SH-SY5Y (cell line): ENCODE results near the gene PREP.

Source experiments
- GATA2 ChIP-seq: IDR thresholded peaks from 2 replicates; pipeline ENCODE4 v1.6.1; 2011; ENCODE audit warnings: mild to moderate bottlenecking, low read depth, low read length
- GATA3 ChIP-seq: IDR thresholded peaks from 2 replicates; pipeline ENCODE4 v1.6.1; 2011; ENCODE audit warnings: low read depth, mild to moderate bottlenecking, low read length, moderate library complexity

Gene PREP

GRCh38 chr6:105330364-105330763 is 72.5 kb downstream of the PREP start:
- no peak for TF ChIP-seq GATA3
- no peak for TF ChIP-seq GATA2

- TF ChIP-seq GATA2: no peak
- TF ChIP-seq GATA3: no peak
These were observed 75.8 kb downstream of the PREP start for GRCh38 chr6:105326833-105327770.

- no peak for TF ChIP-seq GATA3
- TF ChIP-seq GATA2: no peak
These were observed 76.7 kb downstream of the PREP start for GRCh38 chr6:105326216-105326615.

GRCh38 chr6:105324386-105324950 is 78.4 kb downstream of the PREP start:
- TF ChIP-seq GATA2 (no peak), GATA3 (no peak)

DNA sequence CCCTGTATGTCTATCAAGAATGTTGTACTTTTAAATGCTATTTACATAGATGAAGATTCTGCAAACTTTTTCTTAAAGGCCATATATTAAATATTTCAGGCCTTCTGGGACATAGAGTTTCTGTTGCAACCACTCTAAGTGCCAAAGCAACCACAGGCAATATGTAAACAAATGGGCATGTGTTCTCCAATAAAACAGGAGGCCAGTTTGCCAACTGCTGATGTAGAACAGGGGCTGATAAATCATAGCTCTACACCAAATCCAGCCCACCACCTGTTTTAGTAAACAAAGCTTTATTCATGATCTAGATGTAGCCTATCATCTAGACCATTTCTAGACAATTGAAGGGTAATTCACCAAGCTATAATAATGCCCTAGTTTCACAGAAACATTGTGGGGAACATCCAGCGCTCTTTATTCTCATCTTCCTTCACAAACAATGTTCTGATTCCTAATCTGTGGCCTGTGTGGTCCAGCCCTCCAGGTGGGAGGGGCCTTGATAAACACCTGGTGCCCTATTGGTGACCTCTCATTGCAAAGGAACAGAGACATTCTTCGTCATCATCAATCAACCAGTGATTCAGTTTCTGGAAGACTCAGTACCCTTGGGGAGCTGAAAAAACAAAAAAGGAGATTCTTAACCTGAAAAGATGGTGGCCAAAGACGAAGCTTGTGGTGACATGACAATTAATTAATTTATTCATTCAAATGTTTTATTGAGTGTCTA is 80.2 kb downstream of the PREP start:
- TF ChIP-seq GATA3 (no peak), GATA2 (no peak)

DNA sequence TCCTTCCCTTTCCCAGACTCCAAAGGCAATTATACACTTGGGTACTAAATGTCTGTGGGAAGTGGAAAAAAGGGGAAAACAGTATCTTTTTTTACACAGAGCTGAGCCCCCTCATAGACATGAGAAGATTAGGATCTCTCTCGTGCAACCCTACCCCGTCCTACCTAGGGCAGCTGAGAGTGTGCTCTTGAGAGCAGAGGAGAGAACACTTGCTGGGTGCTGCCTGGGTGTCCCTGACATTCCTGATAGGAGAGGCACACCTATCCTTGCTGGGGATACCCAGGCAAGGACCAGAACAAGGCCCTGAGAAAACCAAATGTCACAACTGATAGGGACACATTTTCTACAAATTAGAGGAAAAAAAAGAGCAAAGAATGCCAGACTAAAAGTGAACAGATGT is 81.2 kb downstream of the PREP start:
- TF ChIP-seq GATA3 (no peak), GATA2 (no peak; the same call in 1 of the 2 replicates)

- no peak for TF ChIP-seq GATA2
- TF ChIP-seq GATA3: no peak
These were observed 81.7 kb downstream of the PREP start for GRCh38 chr6:105321207-105321606.

DNA sequence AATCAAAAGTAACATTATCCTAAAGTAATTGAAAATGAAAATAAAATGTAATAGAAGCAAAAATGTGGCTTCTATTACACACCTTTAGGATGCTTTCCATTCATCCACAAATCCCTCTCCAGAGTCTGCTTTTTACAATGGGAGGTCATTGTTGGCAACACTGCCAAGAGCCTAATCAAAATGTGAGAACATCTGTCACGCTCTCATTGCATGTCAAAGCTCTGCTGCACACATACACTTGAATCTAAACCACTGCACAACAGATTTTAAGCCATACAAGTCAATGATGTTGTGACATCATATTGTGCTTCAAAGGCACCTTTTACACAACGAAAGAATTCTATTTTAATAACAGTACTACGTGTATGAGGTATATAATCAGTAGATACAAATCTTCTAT is 82.1 kb downstream of the PREP start:
- TF ChIP-seq GATA3 (no peak), GATA2 (no peak)

GRCh38 chr6:105320271-105320670 is 82.6 kb downstream of the PREP start:
- TF ChIP-seq GATA3 (no peak), GATA2 (no peak)

- TF ChIP-seq GATA3: no peak
- TF ChIP-seq GATA2: no peak
These were observed 83.6 kb downstream of the PREP start for GRCh38 chr6:105319331-105319730.

GRCh38 chr6:105318660-105319059 is 84.2 kb downstream of the PREP start:
- no peak for TF ChIP-seq GATA2
- no peak for TF ChIP-seq GATA3

DNA sequence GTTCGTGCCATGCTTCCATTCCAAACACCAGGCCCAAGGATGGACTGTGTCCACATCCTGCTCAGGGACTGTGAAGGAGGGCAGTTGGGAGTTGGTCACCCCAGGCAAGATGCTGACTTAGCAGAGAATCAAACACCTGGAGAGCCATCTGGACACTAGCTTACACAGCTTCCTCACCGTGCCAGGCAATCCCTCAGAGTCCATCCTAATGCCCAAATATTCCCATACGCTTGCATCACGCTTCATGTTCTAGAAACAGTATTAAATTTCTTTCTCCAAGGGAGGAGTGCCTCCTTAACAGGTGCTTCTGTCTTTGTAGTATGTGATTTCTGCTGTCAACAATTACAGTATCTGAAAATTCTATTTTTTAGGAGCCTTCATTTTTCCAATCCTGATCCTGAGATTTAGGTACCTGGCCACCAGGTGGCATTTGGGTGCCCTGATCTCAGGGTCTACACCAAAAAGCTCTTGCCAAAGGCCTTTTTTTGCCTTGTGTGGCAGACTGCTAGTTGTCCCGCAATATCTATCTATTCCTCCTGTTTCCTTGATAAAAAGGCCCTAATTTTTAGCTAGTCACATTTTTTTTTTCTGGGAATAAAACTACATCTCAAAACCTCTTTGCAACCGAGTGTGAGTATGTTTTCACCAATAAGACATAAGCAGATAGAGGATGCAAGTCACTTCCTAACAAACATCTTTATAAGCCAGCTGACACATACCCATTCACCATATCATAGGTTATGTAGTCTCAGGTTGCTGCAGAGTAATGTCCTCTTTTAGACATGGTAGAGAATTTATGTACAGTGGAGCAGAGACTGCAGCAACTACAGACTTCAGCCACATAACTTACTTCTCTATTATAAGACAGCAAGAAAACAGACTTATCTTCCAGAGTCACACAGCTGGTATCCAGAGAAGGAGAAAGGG is 85.0 kb downstream of the PREP start:
- TF ChIP-seq GATA3 (no peak), GATA2 (no peak)

GRCh38 chr6:105313211-105313610 is 89.7 kb downstream of the PREP start:
- no peak for TF ChIP-seq GATA3
- TF ChIP-seq GATA2: no peak
